Activated CD4-positive, alpha-beta memory T cell treated with anti-CD3 and anti-CD28 coated beads for 36 hours (primary cell): ENCODE measurements around the gene ANKS1B. TPM values are rescaled to one million over a fixed set of nuclear protein-coding genes. Genes with fewer than 3 reads are reported as not detected.
A peak's percentile ranks its signal among the peaks of the same experiment; 100 is the strongest.
"Not testable (repeated sequence)": the region's sequence is repeated elsewhere in the genome, so short reads cannot be mapped to it uniquely, and the experiment has no call there.

Experiments used
- CTCF ChIA-PET: fragments of 350-600 bp; sonication (Branson Sonifier 250); formaldehyde crosslinking; loops from one replicate; lab custom pipeline; 2021; ENCODE audit warnings: antibody characterized with exemption, inconsistent platforms; lab: Charles Lee
- POLR2A ChIA-PET: fragments of 350-600 bp; sonication (Branson Sonifier 250); formaldehyde crosslinking; loops from one replicate; lab custom pipeline; 2021; ENCODE audit warnings: antibody characterized with exemption; lab: Charles Lee
- DNase-seq: peaks from one replicate; pipeline ENCODE4 v3.0.0-alpha.2; 2020
- H3K27ac Mint-ChIP-seq: one replicate; pipeline ENCODE4 v1.8.0; 2021; ENCODE audit warnings: mixed read lengths
- H3K27me3 Mint-ChIP-seq: one replicate; pipeline ENCODE4 v1.8.0; 2021; ENCODE audit warnings: mixed read lengths
- H3K36me3 Mint-ChIP-seq: one replicate; pipeline ENCODE4 v1.8.0; 2021; ENCODE audit warnings: mixed read lengths
- H3K4me1 Mint-ChIP-seq: one replicate; pipeline ENCODE4 v1.8.0; 2021; ENCODE audit warnings: low read depth, mixed read lengths
- H3K4me3 Mint-ChIP-seq: one replicate; pipeline ENCODE4 v1.8.0; 2021; ENCODE audit warnings: mild to moderate bottlenecking, mixed read lengths
- H3K9me3 Mint-ChIP-seq: one replicate; pipeline ENCODE4 v1.8.0; 2021; ENCODE audit warnings: mixed read lengths
- intact Hi-C: fragments of 100-400 bp; cut with micrococcal nuclease; formaldehyde crosslinking; loops from one replicate; pipeline ENCODE4 v1.15.1; 2023
- total RNA-seq, 2 experiments: library from RNA; stranded (reverse); gene quantifications; one replicate each; pipeline ENCODE4 v1.2.3, GENCODE V29; 2021

ANKS1B gene
- 1 to 10 TPM in 1 of 2 experiments, under 1 TPM in 1; 0.97 to 1.0 TPM for total RNA-seq

- peak; percentile 31 for DNase-seq
- H3K4me3 Mint-ChIP-seq, result peak within 1 kb of the TSS; percentile 52
- peaks cover 7% of the 10 kb centered on the region for H3K4me1 Mint-ChIP-seq
- CTCF ChIA-PET, result interaction anchor here (1.3 kb wide), 1 partner anchor 941 kb away, joined by 3 read pairs; no protein-coding TSS in a partner anchor
- H3K36me3 Mint-ChIP-seq, result no peaks in the 10 kb centered on the region
- H3K27ac Mint-ChIP-seq, result no peak within 1 kb of the TSS
- POLR2A ChIA-PET, result no interaction called here
- intact Hi-C loops, result no loop called here
- peaks cover 42% of the 10 kb centered on the region for H3K27me3 Mint-ChIP-seq
- no peaks in the 10 kb centered on the region for H3K9me3 Mint-ChIP-seq
Observed at GRCh38 chr12:99984271-99985128, at the start of gene ANKS1B. Gene ANKS1B (minus strand): TSS chr12:99984936. CDS start chr12:99984237, 699 bp downstream.

GRCh38 chr12:100031836-100032235 lies 47.1 kb upstream of the ANKS1B start:
- no peaks in the 10 kb centered on the region for H3K9me3 Mint-ChIP-seq
- H3K27ac Mint-ChIP-seq, result no peak overlapping the region
- peaks cover 17% of the 10 kb centered on the region for H3K36me3 Mint-ChIP-seq
- intact Hi-C loops, result no loop called here
- H3K4me3 Mint-ChIP-seq, result no peak overlapping the region
- ChIA-PET CTCF (no interaction called here), POLR2A (no interaction called here)
- no peak for DNase-seq
- no peaks in the 10 kb centered on the region for H3K4me1 Mint-ChIP-seq
- no peaks in the 10 kb centered on the region for H3K27me3 Mint-ChIP-seq

GRCh38 chr12:100027671-100028070 lies 42.9 kb upstream of the ANKS1B start:
- H3K36me3 Mint-ChIP-seq, result peaks cover 6% of the 10 kb centered on the region
- DNase-seq, result no peak
- POLR2A ChIA-PET, result no interaction called here
- intact Hi-C loops, result no loop called here
- CTCF ChIA-PET, result no interaction called here
- no peak overlapping the region for H3K4me3 Mint-ChIP-seq
- H3K27ac Mint-ChIP-seq, result no peak overlapping the region
- no peaks in the 10 kb centered on the region for H3K27me3 Mint-ChIP-seq
- H3K4me1 Mint-ChIP-seq, result no peaks in the 10 kb centered on the region
- H3K9me3 Mint-ChIP-seq, result no peaks in the 10 kb centered on the region

- DNase-seq, result no peak
- H3K36me3 Mint-ChIP-seq, result peaks cover 7% of the 10 kb centered on the region
- peaks cover 9% of the 10 kb centered on the region for H3K9me3 Mint-ChIP-seq
- intact Hi-C loops, result no loop called here
- H3K4me3 Mint-ChIP-seq, result no peak overlapping the region
- ChIA-PET POLR2A (no interaction called here), CTCF (no interaction called here)
- H3K4me1 Mint-ChIP-seq, result no peaks in the 10 kb centered on the region
- H3K27ac Mint-ChIP-seq, result no peak overlapping the region
- no peaks in the 10 kb centered on the region for H3K27me3 Mint-ChIP-seq
Observed at GRCh38 chr12:100026241-100026640, 41.5 kb upstream of the ANKS1B start.

GRCh38 chr12:100024974-100025555 lies 40.3 kb upstream of the ANKS1B start:
- no peaks in the 10 kb centered on the region for H3K4me1 Mint-ChIP-seq
- no peak overlapping the region for H3K4me3 Mint-ChIP-seq
- DNase-seq, result no peak
- no peak overlapping the region for H3K27ac Mint-ChIP-seq
- H3K27me3 Mint-ChIP-seq, result no peaks in the 10 kb centered on the region
- POLR2A ChIA-PET, result no interaction called here
- CTCF ChIA-PET, result no interaction called here
- peaks cover 9% of the 10 kb centered on the region for H3K9me3 Mint-ChIP-seq
- H3K36me3 Mint-ChIP-seq, result peaks cover 7% of the 10 kb centered on the region
- intact Hi-C loops, result no loop called here

GRCh38 chr12:100020370-100020769 lies 35.6 kb upstream of the ANKS1B start:
- CTCF ChIA-PET, result no interaction called here
- H3K36me3 Mint-ChIP-seq, result peaks cover 19% of the 10 kb centered on the region
- no peaks in the 10 kb centered on the region for H3K4me1 Mint-ChIP-seq
- peaks cover 19% of the 10 kb centered on the region for H3K9me3 Mint-ChIP-seq
- intact Hi-C loops, result no loop called here
- no peaks in the 10 kb centered on the region for H3K27me3 Mint-ChIP-seq
- no peak overlapping the region for H3K4me3 Mint-ChIP-seq
- H3K27ac Mint-ChIP-seq, result no peak overlapping the region
- POLR2A ChIA-PET, result no interaction called here
- no peak for DNase-seq

GRCh38 chr12:100017056-100017455 lies 32.3 kb upstream of the ANKS1B start:
- DNase-seq, result no peak
- ChIA-PET CTCF (no interaction called here), POLR2A (no interaction called here)
- intact Hi-C loops, result no loop called here
- Mint-ChIP-seq H3K4me3 (no peak overlapping the region), H3K27ac (no peak overlapping the region), H3K4me1 (no peaks in the 10 kb centered on the region), H3K9me3 (peaks cover 17% of the 10 kb centered on the region), H3K36me3 (peaks cover 25% of the 10 kb centered on the region), H3K27me3 (no peaks in the 10 kb centered on the region)

- H3K4me3 Mint-ChIP-seq, intact Hi-C loops, H3K27ac Mint-ChIP-seq, H3K4me1 Mint-ChIP-seq, H3K27me3 Mint-ChIP-seq, CTCF ChIA-PET, POLR2A ChIA-PET, DNase-seq: not testable (repeated sequence)
- H3K36me3 Mint-ChIP-seq, result peaks cover 23% of the 10 kb centered on the region
- H3K9me3 Mint-ChIP-seq, result peaks cover 11% of the 10 kb centered on the region
Observed at GRCh38 chr12:100016304-100016703, 31.6 kb upstream of the ANKS1B start.

- POLR2A ChIA-PET, H3K27me3 Mint-ChIP-seq, H3K9me3 Mint-ChIP-seq, H3K4me3 Mint-ChIP-seq, intact Hi-C loops, CTCF ChIA-PET, H3K27ac Mint-ChIP-seq, H3K4me1 Mint-ChIP-seq, DNase-seq: not testable (repeated sequence)
- peaks cover 14% of the 10 kb centered on the region for H3K36me3 Mint-ChIP-seq
Observed at GRCh38 chr12:100005846-100006245, 21.1 kb upstream of the ANKS1B start.

GRCh38 chr12:99997806-99998205 lies 13.1 kb upstream of the ANKS1B start:
- Mint-ChIP-seq H3K27me3 (peaks cover 2% of the 10 kb centered on the region), H3K36me3 (no peaks in the 10 kb centered on the region), H3K4me3 (no peak overlapping the region), H3K27ac (no peak overlapping the region), H3K4me1 (no peaks in the 10 kb centered on the region), H3K9me3 (peaks cover 29% of the 10 kb centered on the region)
- CTCF ChIA-PET, result no interaction called here
- POLR2A ChIA-PET, result no interaction called here
- no peak for DNase-seq
- intact Hi-C loops, result no loop called here

- CTCF ChIA-PET, result no interaction called here
- no peak overlapping the region for H3K4me3 Mint-ChIP-seq
Observed at GRCh38 chr12:99996095-99996494, 11.4 kb upstream of the ANKS1B start.

GRCh38 chr12:99985631-99986030 lies 895 bp upstream of the ANKS1B start:
- ChIA-PET CTCF (no interaction called here), POLR2A (no interaction called here)
- Mint-ChIP-seq H3K9me3 (no peaks in the 10 kb centered on the region), H3K4me1 (peaks cover 7% of the 10 kb centered on the region), H3K4me3 (peak overlapping the region; percentile 52), H3K27ac (no peak overlapping the region), H3K27me3 (peaks cover 40% of the 10 kb centered on the region), H3K36me3 (no peaks in the 10 kb centered on the region)
- intact Hi-C loops, result no loop called here
- no peak for DNase-seq

More at GRCh38 chr12:99996095-99996494, 11.4 kb upstream of the ANKS1B start:
- H3K27me3 Mint-ChIP-seq, result peaks cover 3% of the 10 kb centered on the region
- POLR2A ChIA-PET, result no interaction called here
- H3K9me3 Mint-ChIP-seq, result peaks cover 29% of the 10 kb centered on the region
- no peaks in the 10 kb centered on the region for H3K4me1 Mint-ChIP-seq
- no peaks in the 10 kb centered on the region for H3K36me3 Mint-ChIP-seq
- DNase-seq, result no peak
- H3K27ac Mint-ChIP-seq, result no peak overlapping the region
- intact Hi-C loops, result no loop called here
